Measurements from ENCODE around the gene CYP24A1. TPM values are rescaled to one million over a fixed set of nuclear protein-coding genes. Genes with fewer than 3 reads are reported as not detected.

Gene CYP24A1
- total and polyA plus RNA-seq, 9 donors = 0.15 to 3.7 TPM; not detected in 7

GRCh38 chr20:54205450-54205849 is 31.7 kb upstream of the CYP24A1 start:
- Histone ChIP-seq H3K4me1 (ENCODE audit: insufficient read depth) (peaks cover 8% of the 10 kb centered on the region), H3K27ac (no peak overlapping the region), H3K9me3 (no peaks in the 10 kb centered on the region), H3K27me3 (no peaks in the 10 kb centered on the region), H3K36me3 (no peaks in the 10 kb centered on the region), H3K4me3 (no peak overlapping the region)
- intact Hi-C loops (cut with DNase I) = no loop called here
- DNase-seq = no peak
- TF ChIP-seq EP300 (IDR thresholded peaks at IDR 0.05) = no peak
- no peak for TF ChIP-seq POLR2A (IDR thresholded peaks at IDR 0.05)
- no peak for TF ChIP-seq CTCF (IDR thresholded peaks at IDR 0.05)
- 80 to 82% (median 82%) methylated on average over 8 of the region's 8 CpGs for whole genome bisulfite sequencing, 3 donors

GRCh38 chr20:54204481-54204880 is 30.7 kb upstream of the CYP24A1 start:
- Histone ChIP-seq H3K27me3 (no peaks in the 10 kb centered on the region), H3K9me3 (no peaks in the 10 kb centered on the region), H3K4me1 (ENCODE audit: insufficient read depth) (peaks cover 4% of the 10 kb centered on the region), H3K27ac (no peak overlapping the region), H3K4me3 (no peak overlapping the region), H3K36me3 (no peaks in the 10 kb centered on the region)
- TF ChIP-seq EP300 (IDR thresholded peaks at IDR 0.05) = no peak
- TF ChIP-seq CTCF (IDR thresholded peaks at IDR 0.05) = no peak
- no peak for TF ChIP-seq POLR2A (IDR thresholded peaks at IDR 0.05)
- intact Hi-C loops (cut with DNase I) = no loop called here
- no peak for DNase-seq
- 87 to 93% (median 88%) methylated on average over 5 of the region's 5 CpGs for WGBS, 3 donors

DNA sequence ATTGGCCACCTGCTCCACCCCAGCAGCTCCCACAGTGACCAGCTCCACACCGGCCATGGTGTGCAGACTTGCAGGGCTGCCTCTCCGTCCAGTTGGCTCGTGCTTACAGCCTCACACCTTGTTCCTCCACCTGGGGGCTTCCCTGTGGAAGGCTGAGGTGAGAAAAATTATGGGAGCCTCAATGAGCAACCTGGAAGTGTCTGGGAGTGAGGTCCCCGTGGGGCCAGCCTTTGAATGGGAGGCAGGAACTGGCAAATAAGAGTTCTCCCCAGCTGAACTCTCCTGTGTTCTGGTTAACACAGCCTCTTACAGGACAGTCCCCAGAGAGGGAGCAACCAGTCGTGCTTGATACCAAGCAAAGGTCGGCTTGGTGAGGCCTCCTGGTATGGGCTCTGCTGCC is 30.3 kb upstream of the CYP24A1 start:
- intact Hi-C loops (cut with DNase I) = no loop called here
- Histone ChIP-seq H3K4me1 (ENCODE audit: insufficient read depth) (no peaks in the 10 kb centered on the region), H3K9me3 (no peaks in the 10 kb centered on the region), H3K4me3 (no peak overlapping the region), H3K36me3 (no peaks in the 10 kb centered on the region), H3K27me3 (no peaks in the 10 kb centered on the region), H3K27ac (no peak overlapping the region)
- TF ChIP-seq POLR2A (IDR thresholded peaks at IDR 0.05) (no peak), CTCF (IDR thresholded peaks at IDR 0.05) (no peak), EP300 (IDR thresholded peaks at IDR 0.05) (no peak)
- no peak for DNase-seq
- WGBS, 3 donors = 70 to 81% (median 71%) methylated on average over 6 of the region's 6 CpGs

GRCh38 chr20:54203281-54203680 is 29.5 kb upstream of the CYP24A1 start:
- H3K36me3 ChIP-seq = no peaks in the 10 kb centered on the region
- H3K27ac ChIP-seq = no peak overlapping the region
- H3K4me1 ChIP-seq (ENCODE audit: insufficient read depth) = no peaks in the 10 kb centered on the region
- intact Hi-C loops (cut with DNase I) = no loop called here
- TF ChIP-seq EP300 (IDR thresholded peaks at IDR 0.05) (no peak), POLR2A (IDR thresholded peaks at IDR 0.05) (no peak), CTCF (IDR thresholded peaks at IDR 0.05) (no peak)
- H3K27me3 ChIP-seq = no peaks in the 10 kb centered on the region
- no peaks in the 10 kb centered on the region for H3K9me3 ChIP-seq
- WGBS, 3 donors = 55 to 83% (median 80%) methylated on average over 5 of the region's 5 CpGs
- H3K4me3 ChIP-seq = no peak overlapping the region
- no peak for DNase-seq

Data from ovary (tissue), 9 donors.